Motor neuron (in vitro differentiated cells): ENCODE data around the gene USP49. TPM values are rescaled to one million over a fixed set of nuclear protein-coding genes. Genes with fewer than 3 reads are reported as not detected.
"Not testable (repeated sequence)": the region's sequence is repeated elsewhere in the genome, so short reads cannot be mapped to it uniquely, and the experiment has no call there.

Experiments
- ATAC-seq, 8 experiments: fragments of 200-7000 bp; cut with Tn5 transposase; replicated peaks in 6 of 8; 2 replicates each; pipeline ENCODE4 v1.8.0; 2021; ENCODE audit warnings: mild to moderate bottlenecking in 8 of 8, moderate library complexity in 8 of 8
- H3K27ac ChIP-seq, 2 donors: fragments of 250-450 bp; sonication (Bioruptor Pico); 2 replicates each; pipeline ENCODE4 v1.9.0; 2021; ENCODE audit warnings: antibody characterized with exemption in 2 of 2, mild to moderate bottlenecking in 2 of 2, moderate library complexity in 1 of 2
- H3K4me1 ChIP-seq, 2 donors: fragments of 250-450 bp; sonication (Bioruptor Pico); replicated peaks in 1 of 2; 2 replicates each; pipeline ENCODE4 v1.6.1; 2021; ENCODE audit warnings: antibody characterized with exemption in 2 of 2, mild to moderate bottlenecking in 2 of 2, moderate library complexity in 1 of 2
- H3K4me3 ChIP-seq, 5 donors: fragments of 250-450 bp; sonication (Bioruptor Pico); 2 replicates each; pipeline ENCODE4 v1.9.0; 2021; ENCODE audit warnings: antibody characterized with exemption in 5 of 5, mild to moderate bottlenecking in 5 of 5, moderate library complexity in 4 of 5
- WGBS, 10 experiments: fragments of 450-650 bp; shearing (Covaris generic); methylation state at CpG; one replicate each; pipeline ENCODE4 v1.0.0; 2022; 5-methylcytosine and 5-hydroxymethylcytosine counted together
- in situ Hi-C, 9 experiments: fragments of 400-800 bp; cut with MboI; loops; one replicate each; pipeline ENCODE4 v1.15.0; 2021; ENCODE audit warnings: low sequenced_read_pairs in 9 of 9, low pct_unique_long_range_greater_than_20kb in 2 of 9; ENCODE audit not compliant: unreplicated experiment in 9 of 9
- total RNA-seq, 8 experiments: library from RNA; unstranded; fragments of 300-600 nt; gene quantifications; 2 replicates each; pipeline versions ENCODE4 v1.2.3 to v1.2.4, GENCODE V29; 2022

USP49 gene
- total RNA-seq, 8 experiments from 2014 or later = 2.3 to 14.8 (median 9.6) TPM

DNA sequence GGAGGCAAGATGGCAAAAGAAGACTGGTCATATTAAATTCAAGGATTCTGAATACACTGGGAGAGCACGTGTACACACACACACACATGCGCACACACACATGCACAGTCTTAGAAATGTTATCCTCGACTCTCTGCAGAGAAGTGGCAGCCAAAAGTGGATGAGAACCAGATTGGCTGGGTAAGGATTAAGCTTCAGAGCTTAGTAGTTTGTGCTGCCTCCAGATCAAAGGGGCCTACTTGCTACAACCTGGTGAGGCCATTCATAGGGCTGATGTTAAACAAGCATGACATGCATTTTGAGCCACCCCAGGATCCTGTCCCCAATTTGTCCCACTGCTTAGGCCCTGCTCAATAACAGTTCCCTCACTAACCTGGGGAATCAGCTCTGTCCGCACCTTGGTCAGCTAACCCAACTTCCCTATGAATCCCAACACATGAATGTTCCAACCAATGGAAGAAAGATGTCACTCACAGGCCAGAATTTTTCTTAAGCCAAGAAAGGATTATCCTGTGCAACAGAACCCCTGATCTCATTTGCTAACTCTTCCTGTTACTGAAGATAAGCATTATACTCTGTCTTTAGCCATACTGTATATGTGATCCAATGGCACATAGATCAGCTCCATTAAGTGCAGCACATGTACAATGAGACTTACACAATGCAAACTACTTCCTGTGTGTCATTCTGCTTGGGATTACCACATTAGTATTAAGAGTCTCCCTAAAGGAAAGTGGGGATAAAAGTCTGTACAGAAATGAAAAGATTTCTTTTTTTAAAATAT is 76.7 kb downstream of the USP49 start:
- Histone ChIP-seq H3K4me1 (no peaks in the 10 kb centered on the region), H3K27ac (no peak overlapping the region), H3K4me3 (no peak overlapping the region)
- WGBS, 10 experiments = 0 to 100% (median 80%) methylated on average over 1 to 4 of the region's 4 CpGs; no CpG with 5 or more reads in 3 of the 10 experiments
- no peak for ATAC-seq
- in situ Hi-C loops = no loop called here

DNA sequence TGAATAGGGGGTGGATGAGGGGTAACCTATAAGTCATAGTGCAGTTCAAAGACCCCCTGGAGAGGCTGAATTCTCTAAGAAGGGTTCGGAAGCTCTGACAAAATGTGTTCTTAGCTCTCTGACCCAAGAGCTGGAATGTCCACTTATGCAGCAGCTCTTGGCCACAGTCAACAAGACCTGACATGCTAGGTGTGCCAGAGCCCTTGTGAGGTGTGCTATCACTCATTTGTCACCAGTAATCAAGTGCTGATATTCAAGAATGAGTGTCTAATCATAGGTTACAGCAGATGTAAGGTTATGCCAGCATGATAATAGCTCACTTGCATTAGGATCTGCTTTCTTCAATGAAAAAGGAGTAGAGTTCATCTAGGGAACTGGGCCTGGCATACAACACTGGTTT is 79.6 kb downstream of the USP49 start:
- 80 to 100% (median 83%) methylated on average over 1 of the region's 1 CpG; no CpG with 5 or more reads in 6 of the 10 experiments for WGBS, 10 experiments
- H3K4me1 ChIP-seq = no peaks in the 10 kb centered on the region
- no peak overlapping the region for H3K27ac ChIP-seq
- no peak overlapping the region for H3K4me3 ChIP-seq
- in situ Hi-C loops = no loop called here
- no peak for ATAC-seq

DNA sequence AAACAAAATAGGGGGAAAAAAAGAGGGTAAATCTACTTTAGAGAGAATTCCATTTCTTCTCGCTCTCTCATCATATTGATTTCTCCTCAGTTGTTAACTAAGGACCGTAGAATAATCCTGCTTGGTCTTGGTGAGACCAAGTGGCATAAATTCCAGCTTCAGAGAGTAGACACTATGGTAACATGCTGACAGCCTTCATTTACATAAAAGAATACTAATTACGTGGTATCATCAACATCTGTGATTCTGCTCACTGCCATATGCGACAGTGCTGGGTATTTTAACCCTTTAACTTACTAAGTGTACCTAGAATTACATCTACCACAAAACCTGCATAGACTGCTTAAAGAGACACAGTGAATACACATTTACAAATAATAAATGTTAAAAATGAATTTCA is 80.5 kb downstream of the USP49 start:
- Histone ChIP-seq H3K4me3 (no peak overlapping the region), H3K27ac (no peak overlapping the region), H3K4me1 (no peaks in the 10 kb centered on the region)
- WGBS, 10 experiments = 4 to 90% (median 63%) methylated on average over 1 to 4 of the region's 4 CpGs
- in situ Hi-C loops = no loop called here
- ATAC-seq = peak in 5 of 8 experiments; percentile 50 to 99 (median 90)

DNA sequence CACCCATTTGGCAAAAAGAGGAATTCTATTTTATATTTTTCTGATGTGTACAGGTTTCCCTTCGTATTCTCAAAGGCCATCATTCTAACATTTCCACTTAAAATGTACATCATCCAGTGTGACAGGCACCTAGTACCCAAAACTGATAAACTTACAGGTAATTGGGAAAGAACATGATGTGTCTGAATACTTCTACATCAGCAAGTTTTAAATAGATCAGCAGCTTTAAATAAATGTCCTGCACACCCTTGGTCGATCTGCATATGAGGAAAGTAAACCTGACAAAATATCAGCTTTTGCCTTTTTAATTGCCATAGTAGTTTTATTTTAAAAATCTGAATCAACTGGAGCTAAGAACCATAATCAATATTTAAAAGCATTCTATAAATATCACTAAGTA is 81.2 kb downstream of the USP49 start:
- in situ Hi-C loops = no loop called here

DNA sequence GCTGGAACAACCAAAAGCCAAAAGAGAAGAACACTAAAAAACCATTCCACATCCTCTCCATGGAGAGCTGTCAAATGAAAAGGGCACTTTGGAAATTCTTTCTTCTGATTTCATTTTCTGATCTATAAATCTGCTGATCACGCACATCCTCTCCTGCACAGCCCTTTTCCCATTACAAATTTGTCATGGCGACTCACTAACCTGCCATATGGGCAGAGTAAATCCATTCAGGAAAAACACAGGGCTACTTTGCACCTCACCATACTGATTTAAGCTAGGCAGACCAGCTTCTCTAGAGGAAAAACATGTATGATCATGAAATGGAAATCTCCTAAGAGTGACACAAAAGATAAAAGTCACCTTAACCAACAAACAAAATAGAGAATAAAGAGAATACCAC is 81.7 kb downstream of the USP49 start:
- H3K4me3 ChIP-seq = no peak overlapping the region
- 29 to 100% (median 67%) methylated on average over 1 to 2 of the region's 2 CpGs; no CpG with 5 or more reads in 3 of the 10 experiments for WGBS, 10 experiments
- peak in 3 of 8 experiments; percentile 33 to 52 (median 46) for ATAC-seq
- in situ Hi-C loops = no loop called here
- no peak overlapping the region for H3K27ac ChIP-seq
- H3K4me1 ChIP-seq = no peaks in the 10 kb centered on the region

More for the DNA sequence above, 81.2 kb downstream of the USP49 start:
- ATAC-seq = peak in 1 of 8 experiments; percentile 14
- 64 to 100% (median 86%) methylated on average over 1 to 2 of the region's 2 CpGs; no CpG with 5 or more reads in 1 of the 10 experiments for WGBS, 10 experiments
- no peaks in the 10 kb centered on the region for H3K4me1 ChIP-seq
- H3K4me3 ChIP-seq = no peak overlapping the region
- H3K27ac ChIP-seq = no peak overlapping the region

DNA sequence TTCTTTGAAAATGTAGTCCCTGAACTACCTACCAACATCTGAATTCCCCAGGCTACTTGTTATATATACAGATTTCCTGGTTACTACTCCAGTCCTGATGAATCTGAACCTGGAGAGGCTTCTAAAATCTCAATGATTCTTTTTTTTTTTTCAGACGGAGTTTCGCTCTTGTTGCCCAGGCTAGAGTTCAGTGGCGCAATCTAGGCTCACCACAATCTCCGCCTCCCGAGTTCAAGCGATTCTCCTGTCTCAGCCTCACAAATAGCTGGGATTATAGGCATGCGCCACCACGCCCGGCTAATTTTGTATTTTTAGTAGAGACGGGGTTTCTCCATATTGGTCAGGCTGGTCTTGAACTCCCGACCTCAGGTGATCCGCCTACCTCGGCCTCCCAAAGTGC is 83.2 kb downstream of the USP49 start:
- H3K4me1 ChIP-seq, H3K4me3 ChIP-seq, H3K27ac ChIP-seq, in situ Hi-C loops, ATAC-seq: not testable (repeated sequence)
- 80 to 100% (median 98%) methylated on average over 1 to 8 of the region's 13 CpGs; no CpG with 5 or more reads in 2 of the 10 experiments for WGBS, 10 experiments

DNA sequence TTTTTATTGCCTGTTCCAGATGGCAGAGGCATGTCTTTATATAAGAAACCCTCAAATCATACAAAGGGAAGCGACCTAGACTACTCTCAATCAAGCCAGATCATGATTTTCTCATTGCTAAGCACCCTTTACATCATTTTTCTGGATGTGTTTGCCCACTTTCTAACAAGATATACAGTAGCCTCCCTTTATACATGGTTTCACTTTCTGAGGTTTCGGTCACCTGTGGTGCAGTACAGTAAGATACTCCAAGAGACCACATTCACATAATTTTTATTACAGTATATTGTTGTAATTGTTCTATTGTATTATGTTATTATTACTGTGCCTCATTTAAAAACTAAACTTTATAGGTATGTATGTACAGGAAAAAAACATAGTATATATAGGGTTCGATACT is 84.1 kb downstream of the USP49 start:
- Histone ChIP-seq H3K4me3 (no peak overlapping the region), H3K27ac (no peak overlapping the region), H3K4me1 (no peaks in the 10 kb centered on the region)
- WGBS, 10 experiments = 80 to 100% (median 95%) methylated on average over 1 to 3 of the region's 3 CpGs; no CpG with 5 or more reads in 1 of the 10 experiments
- in situ Hi-C loops = no loop called here
- ATAC-seq = no peak

DNA sequence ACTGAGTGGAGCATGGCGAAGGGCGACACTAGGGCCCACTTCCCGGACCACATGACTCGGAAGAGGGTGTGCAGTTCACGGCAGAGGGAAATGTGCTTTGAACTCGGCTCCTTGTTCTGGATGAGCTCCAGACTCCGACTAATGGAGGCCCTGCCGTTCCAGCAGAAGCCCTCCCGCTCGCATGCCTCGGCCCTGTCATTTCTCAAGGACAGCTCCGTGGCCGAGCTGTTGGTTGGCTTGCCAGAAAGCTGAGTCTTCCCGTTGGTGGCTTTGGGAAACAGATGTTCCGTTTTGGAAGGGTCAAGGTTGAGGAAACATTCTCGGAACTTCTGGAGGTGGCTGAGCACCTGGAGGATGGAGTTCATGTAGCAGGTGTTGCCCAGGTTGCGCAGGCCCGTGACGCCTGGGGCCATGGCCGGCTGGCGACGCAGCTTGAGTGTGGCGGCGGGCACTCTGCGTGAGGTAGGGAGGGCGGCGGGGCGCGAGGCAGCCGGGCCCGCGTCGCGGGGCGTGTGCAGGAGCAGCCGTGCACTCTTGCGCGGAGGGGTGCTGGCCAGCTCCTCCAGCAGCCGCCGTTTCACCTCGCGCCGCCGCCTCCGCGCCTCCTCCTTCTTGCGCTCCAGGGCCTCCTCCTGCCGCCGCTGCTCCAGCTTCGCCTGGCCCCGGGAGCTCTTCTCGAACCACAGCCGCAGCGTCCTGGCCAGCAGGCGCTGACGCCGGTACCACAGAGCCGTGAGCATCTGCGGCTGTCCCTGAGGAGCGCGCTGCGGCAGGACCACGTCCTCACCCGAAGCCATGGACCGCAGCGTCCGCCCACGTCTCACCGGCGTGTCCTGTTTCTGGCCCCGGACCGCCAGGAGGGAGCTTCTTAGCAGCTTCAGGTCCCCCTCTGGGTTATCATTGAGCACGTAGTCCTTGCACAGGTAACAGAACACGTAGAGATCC is 89.1 kb downstream of the USP49 start:
- no peak overlapping the region for H3K27ac ChIP-seq
- no peak for ATAC-seq
- no peak overlapping the region for H3K4me3 ChIP-seq
- 70 to 100% (median 95%) methylated on average over 1 to 19 of the region's 74 CpGs; no CpG with 5 or more reads in 6 of the 10 experiments for WGBS, 10 experiments
- H3K4me1 ChIP-seq = no peaks in the 10 kb centered on the region
- in situ Hi-C loops = no loop called here

DNA sequence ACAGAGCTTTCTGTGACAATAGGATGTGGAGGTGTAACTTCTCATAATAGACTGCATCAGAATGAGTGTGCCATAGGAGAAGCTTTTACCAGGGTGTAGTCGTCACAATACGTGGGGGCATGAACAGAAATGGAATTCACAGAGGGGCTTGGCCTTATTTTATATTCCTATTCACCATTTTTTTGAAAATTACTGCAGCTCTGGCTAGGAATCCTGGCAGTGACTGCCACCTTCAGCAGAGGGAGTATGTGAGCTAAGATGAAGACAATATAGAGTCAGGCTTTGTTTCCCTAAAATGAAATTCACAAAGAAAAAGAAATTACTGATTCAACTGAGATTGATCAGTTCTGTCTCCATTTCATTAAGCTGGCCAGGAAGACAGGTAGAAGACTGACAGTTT is 93.8 kb downstream of the USP49 start:
- in situ Hi-C loops = no loop called here
- Histone ChIP-seq H3K4me3 (no peak overlapping the region), H3K27ac (no peak overlapping the region), H3K4me1 (no peaks in the 10 kb centered on the region)
- peak in 3 of 8 experiments; percentile 49 to 66 (median 63) for ATAC-seq
- 55 to 100% (median 87%) methylated on average over 1 to 2 of the region's 2 CpGs; no CpG with 5 or more reads in 4 of the 10 experiments for WGBS, 10 experiments

DNA sequence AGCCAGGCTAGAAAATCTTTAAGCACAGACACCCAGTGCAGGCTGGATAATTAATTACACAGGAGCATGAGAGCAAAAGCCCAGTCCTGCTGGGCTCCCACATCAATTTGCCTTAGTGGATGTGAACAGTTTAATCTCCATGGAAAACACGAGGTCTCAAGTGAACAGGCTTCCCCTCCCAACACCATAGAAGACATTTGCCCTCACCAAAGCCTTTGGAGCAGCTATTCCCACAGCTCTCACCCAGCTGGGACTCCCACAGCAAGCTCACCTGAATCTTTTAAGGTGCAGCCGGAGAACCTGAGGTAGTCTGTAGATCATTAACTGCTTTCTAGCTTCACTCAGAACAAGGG is 95.6 kb downstream of the USP49 start:
- WGBS, 10 experiments = 40 to 100% (median 80%) methylated on average over 1 of the region's 2 CpGs; no CpG with 5 or more reads in 5 of the 10 experiments
- in situ Hi-C loops = loop anchor here in 6 of 9 experiments (10.0 to 25.0 kb wide), 3 partner anchors 113 to 238 kb away; partner anchors contain the start of genes BYSL (in 2 of the 6) and MED20 (in 2 of the 6)
- no peak for ATAC-seq
- no peak overlapping the region for H3K27ac ChIP-seq
- no peaks in the 10 kb centered on the region for H3K4me1 ChIP-seq
- H3K4me3 ChIP-seq = no peak overlapping the region

DNA sequence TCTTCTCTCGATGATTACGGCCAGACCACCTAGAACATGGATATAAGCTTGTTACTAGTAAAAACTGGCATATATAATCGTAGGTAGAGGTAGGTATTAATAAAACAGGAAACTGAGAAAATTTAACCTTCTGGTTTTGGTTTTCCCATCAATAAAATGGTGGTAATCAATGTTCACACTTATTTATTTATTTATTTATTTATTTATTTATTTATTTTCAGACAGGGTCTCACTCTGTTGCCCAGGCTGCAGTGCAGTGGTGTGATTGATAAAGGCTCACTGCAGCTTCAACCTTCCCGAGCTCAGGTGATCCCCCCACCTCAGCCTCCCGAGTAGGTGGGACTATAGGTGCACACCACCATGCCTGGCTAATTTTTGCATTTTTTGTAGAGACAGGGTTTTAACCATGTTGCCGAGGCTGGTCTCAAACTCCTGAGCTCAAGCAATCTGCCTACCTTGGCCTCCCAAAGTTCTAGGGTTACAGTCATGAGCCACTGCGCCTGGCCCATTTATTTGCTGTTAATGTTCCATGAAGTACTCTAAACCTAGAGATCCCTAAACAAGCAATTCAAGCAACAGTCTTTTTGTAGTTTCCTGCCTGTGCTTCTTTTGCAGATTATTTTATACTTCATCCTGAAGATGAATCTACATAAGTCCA is 96.1 kb downstream of the USP49 start:
- H3K27ac ChIP-seq = no peak overlapping the region
- no peak for ATAC-seq
- H3K4me3 ChIP-seq = no peak overlapping the region
- H3K4me1 ChIP-seq = no peaks in the 10 kb centered on the region
- in situ Hi-C loops = loop anchor here in 6 of 9 experiments (10.0 to 25.0 kb wide), 3 partner anchors 113 to 238 kb away; partner anchors contain the start of genes BYSL (in 2 of the 6) and MED20 (in 2 of the 6)
- WGBS, 10 experiments = 80 to 100% (median 94%) methylated on average over 2 to 6 of the region's 7 CpGs; no CpG with 5 or more reads in 2 of the 10 experiments

DNA sequence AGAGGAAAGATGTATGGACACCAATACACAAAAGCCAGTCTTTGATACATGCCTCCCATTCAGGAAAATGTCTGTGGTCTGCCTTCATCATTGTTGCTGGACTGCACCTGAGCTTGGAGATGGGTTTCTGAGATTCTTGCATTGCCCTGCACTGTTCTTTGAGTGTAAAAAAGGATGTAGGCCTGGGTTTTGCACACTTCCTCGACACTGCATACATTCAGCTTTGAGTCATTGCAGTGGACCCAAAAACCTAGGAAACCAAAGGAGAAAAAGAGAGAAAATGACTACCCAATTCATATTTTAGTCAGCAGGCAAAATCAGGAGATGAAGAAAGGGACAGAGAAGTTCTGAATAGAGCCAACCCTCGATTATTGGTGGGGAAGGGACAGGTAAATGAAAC is 98.7 kb downstream of the USP49 start:
- Histone ChIP-seq H3K27ac (no peak overlapping the region), H3K4me3 (no peak overlapping the region), H3K4me1 (no peaks in the 10 kb centered on the region)
- no peak for ATAC-seq
- in situ Hi-C loops = loop anchor here in 6 of 9 experiments (10.0 to 25.0 kb wide), 3 partner anchors 116 to 241 kb away; partner anchors contain the start of genes BYSL (in 2 of the 6) and MED20 (in 2 of the 6)
- 63 to 100% (median 96%) methylated on average over 1 to 2 of the region's 2 CpGs; no CpG with 5 or more reads in 2 of the 10 experiments for WGBS, 10 experiments
